HepG2 (cell line): ENCODE results near the gene ATOH8. TPM values are rescaled to one million over a fixed set of nuclear protein-coding genes. Genes with fewer than 3 reads are reported as not detected.

Source experiments
- ATAC-seq: fragments of 200-7000 bp; cut with Tn5 transposase; 3 replicates; pipeline ENCODE4 v1.9.1; 2020; ENCODE audit warnings: mild to moderate bottlenecking, moderate library complexity
- BruUV-seq: library from RNA; stranded (reverse); fragments of 400-500 nt; replicated peaks from 2 replicates; lab custom pipeline; 2021; lab: Mats Ljungman, UMichigan
- CTCF ChIA-PET: fragments of 300-600 bp; formaldehyde crosslinking; extraction: SDS; loops from one replicate; lab custom pipeline; 2021; ENCODE audit warnings: low total read pairs, inconsistent platforms, low intra/inter-chr PET ratio; lab: Yijun Ruan, JAX
- POLR2A ChIA-PET: fragments of 350-600 bp; sonication (Branson Sonifier 250); formaldehyde crosslinking; loops from one replicate; lab custom pipeline; 2020; ENCODE audit warnings: antibody characterized with exemption, inconsistent platforms; lab: Yijun Ruan, JAX
- DNase-seq: peaks from one replicate; pipeline ENCODE4 v3.0.0-alpha.2; 2015; ENCODE audit warnings: low spot score
- FAIRE-seq: peaks from 3 replicates; lab custom pipeline; 2011; peaks lifted over from hg19 to GRCh38; lab: Jason Lieb, UNC
- H2AFZ ChIP-seq: one replicate; pipeline ENCODE4 v1.6.1; 2011; ENCODE audit warnings: low read length, inconsistent platforms
- H3K27ac ChIP-seq: fragments of 300-600 bp; 3 replicates; pipeline ENCODE4 v1.8.0; 2011; ENCODE audit warnings: mixed run types, mild to moderate bottlenecking, mixed read lengths, low read length, inconsistent platforms; ENCODE audit not compliant: insufficient read depth; ENCODE audit errors: extremely low read length
- H3K27me3 ChIP-seq, 2 experiments: fragments of 200-600 bp in 1 of 2; 2 replicates in 1 of 2; 3 replicates in 1 of 2; pipeline versions ENCODE4 v1.6.0 to v1.8.0; 2011; ENCODE audit warnings: low read length in 2 of 2, mild to moderate bottlenecking in 2 of 2, moderate library complexity in 2 of 2, inconsistent platforms in 1 of 2; ENCODE audit not compliant: insufficient read depth in 2 of 2, control insufficient read depth in 1 of 2
- H3K36me3 ChIP-seq, 2 experiments: fragments of 200-600 bp in 1 of 2; replicated peaks in 1 of 2; 2 replicates in 1 of 2; 3 replicates in 1 of 2; pipeline versions ENCODE4 v1.5.1 to v1.8.0; 2011; ENCODE audit warnings: low read length in 2 of 2, inconsistent platforms in 1 of 2; ENCODE audit not compliant: insufficient read depth in 2 of 2, control insufficient read depth in 1 of 2
- H3K4me1 ChIP-seq: 2 replicates; pipeline ENCODE4 v1.5.1; 2012; ENCODE audit warnings: low read length, inconsistent platforms; ENCODE audit not compliant: insufficient read depth
- H3K4me2 ChIP-seq: 2 replicates; pipeline ENCODE4 v1.6.0; 2011; ENCODE audit warnings: low read depth, low read length, inconsistent platforms
- H3K4me3 ChIP-seq, 3 experiments: fragments of 200-600 bp in 1 of 3; sonication (generic), shearing (Covaris generic) in 1 of 3; replicated peaks in 1 of 3; 2 replicates each; pipeline ENCODE4 v1.5.1; 2011 to 2016; ENCODE audit warnings: low read length in 3 of 3, inconsistent platforms in 2 of 3, low read depth in 2 of 3, mild to moderate bottlenecking in 2 of 3, control low read depth in 1 of 3, mixed read lengths in 1 of 3; ENCODE audit not compliant: insufficient read depth in 1 of 3
- H3K79me2 ChIP-seq: one replicate; pipeline ENCODE4 v1.6.1; 2011; ENCODE audit warnings: low read length, inconsistent platforms; ENCODE audit not compliant: insufficient read depth
- H3K9ac ChIP-seq: 2 replicates; pipeline ENCODE4 v1.6.0; 2011; ENCODE audit warnings: mild to moderate bottlenecking, low read depth, low read length, inconsistent platforms; ENCODE audit not compliant: insufficient read depth
- H3K9me3 ChIP-seq: 2 replicates; pipeline ENCODE4 v1.5.1; 2012; ENCODE audit warnings: mild to moderate bottlenecking, low read length
- H4K20me1 ChIP-seq: 2 replicates; pipeline ENCODE4 v1.6.0; 2011; ENCODE audit warnings: inconsistent platforms, mild to moderate bottlenecking, low read length, moderate library complexity; ENCODE audit not compliant: insufficient read depth
- ARID2 ChIP-seq: sonication (generic); formaldehyde crosslinking; IDR thresholded peaks from 2 replicates; pipeline ENCODE4 v1.8.1; 2022; ENCODE audit warnings: mild to moderate bottlenecking, missing genetic modification reagents, borderline replicate concordance
- RBFOX2 ChIP-seq: fragments of 200-400 bp; formaldehyde crosslinking; IDR thresholded peaks from 2 replicates; pipeline ENCODE4 v1.6.1; 2017; ENCODE audit warnings: low read depth, mild to moderate bottlenecking, low read length
- THYN1 ChIP-seq: sonication (generic); formaldehyde crosslinking; IDR thresholded peaks from 2 replicates; pipeline ENCODE4 v1.8.1; 2023; ENCODE audit warnings: low read depth, mild to moderate bottlenecking, moderate library complexity, missing genetic modification reagents, borderline replicate concordance
- USF2 ChIP-seq, 2 experiments: sonication (generic) in 1 of 2; formaldehyde crosslinking in 1 of 2; IDR thresholded peaks; 2 replicates each; pipeline versions ENCODE4 v1.5.1 to v1.6.1; 2011 to 2020; ENCODE audit warnings: borderline replicate concordance in 1 of 2, low read depth in 1 of 2, low read length in 1 of 2, mild to moderate bottlenecking in 1 of 2, missing genetic modification reagents in 1 of 2, moderate library complexity in 1 of 2
- XBP1 ChIP-seq: sonication (generic); formaldehyde crosslinking; IDR thresholded peaks from 2 replicates; pipeline ENCODE4 v1.5.0; 2020; ENCODE audit warnings: missing genetic modification reagents
- ZBTB3 ChIP-seq: sonication (generic); formaldehyde crosslinking; IDR thresholded peaks from 2 replicates; pipeline ENCODE4 v1.4.0; 2020; ENCODE audit warnings: low read depth, mild to moderate bottlenecking, moderate library complexity, missing genetic modification reagents, borderline replicate concordance
- ZBTB8A ChIP-seq: sonication (generic); formaldehyde crosslinking; IDR thresholded peaks from 2 replicates; pipeline ENCODE4 v1.4.0; 2020; ENCODE audit warnings: mild to moderate bottlenecking, low read depth, missing genetic modification reagents, borderline replicate concordance
- ZNF225 ChIP-seq: sonication (generic); formaldehyde crosslinking; IDR thresholded peaks from 2 replicates; pipeline ENCODE4 v1.4.0; 2020; ENCODE audit warnings: mild to moderate bottlenecking, missing genetic modification reagents
- ZNF441 ChIP-seq: sonication (generic); formaldehyde crosslinking; IDR thresholded peaks from 2 replicates; pipeline ENCODE4 v1.7.0; 2021; ENCODE audit warnings: missing genetic modification reagents, borderline replicate concordance
- ZSCAN12 ChIP-seq: sonication (generic); formaldehyde crosslinking; IDR thresholded peaks from 2 replicates; pipeline ENCODE4 v1.9.0; 2021; ENCODE audit warnings: mild to moderate bottlenecking, missing genetic modification reagents
- WGBS: methylation state at CpG from one replicate; pipeline ENCODE4 v1.1.6; 2017; ENCODE audit warnings: low lambda C conversion rate; 5-methylcytosine and 5-hydroxymethylcytosine counted together
- in situ Hi-C: cut with HindIII; loops from 2 replicates; pipeline ENCODE4 v1.10.0; 2017; ENCODE audit warnings: low pct_unique_long_range_greater_than_20kb; ENCODE audit not compliant: extremely low pct_ligation_motif_present
- intact Hi-C: fragments of 100-400 bp; cut with micrococcal nuclease; formaldehyde crosslinking; loops from one replicate; pipeline ENCODE4 v1.10.0; 2022; ENCODE audit not compliant: unreplicated experiment
- polyA plus RNA-seq, 8 experiments: library from polyadenylated mRNA; depleted of rRNA in 3 of 8; stranded (reverse) in 7 of 8; unstranded in 1 of 8; fragments of >200 nt; fragmentation: Illumina TruSeq in 4 of 8; extraction: Trizol in 4 of 8; gene quantifications; 2 replicates each; pipeline versions ENCODE4 v1.2.1 to v1.2.3, GENCODE V29; 2011 to 2016; ENCODE audit warnings: low read depth in 4 of 8, missing spikeins in 1 of 8, mixed read lengths in 1 of 8; ENCODE audit not compliant: insufficient read depth in 1 of 8
- total RNA-seq, 5 experiments: library from RNA; depleted of rRNA; stranded (reverse); fragments of >200 nt; fragmentation: Illumina TruSeq; extraction: Trizol; gene quantifications; 2 replicates each; pipeline ENCODE4 v1.2.3, GENCODE V29; 2016; ENCODE audit warnings: low read depth in 1 of 5
- TF ChIP-seq, protein P1 (sequence below): sonication (generic); formaldehyde crosslinking; IDR thresholded peaks from 2 replicates; pipeline ENCODE4 v1.4.0; 2020; ENCODE audit warnings: missing genetic modification reagents

Gene ATOH8
- total and polyA plus RNA-seq, 2 of the 13 experiments (the other 11 are each of a cell fraction or from before 2014, with no cell fraction given), result 0.13 to 0.61 TPM

DNA sequence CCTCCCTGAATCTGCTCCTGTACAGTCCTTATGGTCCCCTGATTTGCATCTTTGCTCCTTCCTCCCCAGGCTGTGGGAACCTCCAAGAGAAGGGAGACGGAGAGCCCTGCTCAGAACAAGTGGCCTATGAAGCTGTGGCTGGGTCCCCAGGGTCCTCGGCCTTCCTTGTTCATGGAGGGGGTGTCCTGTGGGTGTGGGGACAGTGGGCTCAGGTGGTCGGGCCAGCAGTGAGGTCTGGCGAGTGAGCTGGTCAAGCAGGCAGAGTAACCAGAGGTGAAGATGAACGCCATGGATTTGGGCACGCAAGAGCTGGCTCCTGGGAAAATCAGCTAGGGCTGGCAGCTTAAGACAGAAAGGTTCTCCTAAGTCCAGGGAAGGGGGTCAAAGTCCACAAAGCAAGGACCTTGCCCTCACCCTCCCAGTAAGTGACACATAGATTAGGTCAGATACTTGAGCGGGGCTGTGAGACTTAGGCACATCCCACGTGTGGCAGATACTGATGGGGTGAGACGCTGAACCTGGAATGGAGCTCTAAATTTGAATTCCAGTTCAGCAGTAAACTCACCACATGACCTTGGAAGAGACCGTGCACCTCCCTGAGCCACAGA lies 34.8 kb upstream of the ATOH8 start:
- Histone ChIP-seq H3K27ac (no peak overlapping the region), H3K27me3 (peaks cover 4 to 28% of the 10 kb centered on the region in 2 experiments; a peak in 3 of 5 replicates), H2AFZ (no peak overlapping the region), H3K4me2 (no peak overlapping the region), H3K4me1 (peaks cover 7% of the 10 kb centered on the region; the same call in 1 of the 2 replicates), H3K79me2 (no peaks in the 10 kb centered on the region), H3K4me3 (no peak overlapping the region), H3K9ac (no peak overlapping the region), H3K9me3 (no peaks in the 10 kb centered on the region)
- no peak for FAIRE-seq
- no peak for ATAC-seq
- in situ Hi-C loops, result no loop called here
- no peak for DNase-seq
- WGBS, result 36% methylated on average over 10 of the region's 10 CpGs
- POLR2A ChIA-PET, result no interaction called here
- no TSS peak for BruUV-seq
- intact Hi-C loops, result no loop called here
- CTCF ChIA-PET, result no interaction called here
- TF ChIP-seq ZSCAN12, result no peak
- TF ChIP-seq ZBTB8A (CRISPR knock-in tag), result no peak
- TF ChIP-seq, protein P1, sequence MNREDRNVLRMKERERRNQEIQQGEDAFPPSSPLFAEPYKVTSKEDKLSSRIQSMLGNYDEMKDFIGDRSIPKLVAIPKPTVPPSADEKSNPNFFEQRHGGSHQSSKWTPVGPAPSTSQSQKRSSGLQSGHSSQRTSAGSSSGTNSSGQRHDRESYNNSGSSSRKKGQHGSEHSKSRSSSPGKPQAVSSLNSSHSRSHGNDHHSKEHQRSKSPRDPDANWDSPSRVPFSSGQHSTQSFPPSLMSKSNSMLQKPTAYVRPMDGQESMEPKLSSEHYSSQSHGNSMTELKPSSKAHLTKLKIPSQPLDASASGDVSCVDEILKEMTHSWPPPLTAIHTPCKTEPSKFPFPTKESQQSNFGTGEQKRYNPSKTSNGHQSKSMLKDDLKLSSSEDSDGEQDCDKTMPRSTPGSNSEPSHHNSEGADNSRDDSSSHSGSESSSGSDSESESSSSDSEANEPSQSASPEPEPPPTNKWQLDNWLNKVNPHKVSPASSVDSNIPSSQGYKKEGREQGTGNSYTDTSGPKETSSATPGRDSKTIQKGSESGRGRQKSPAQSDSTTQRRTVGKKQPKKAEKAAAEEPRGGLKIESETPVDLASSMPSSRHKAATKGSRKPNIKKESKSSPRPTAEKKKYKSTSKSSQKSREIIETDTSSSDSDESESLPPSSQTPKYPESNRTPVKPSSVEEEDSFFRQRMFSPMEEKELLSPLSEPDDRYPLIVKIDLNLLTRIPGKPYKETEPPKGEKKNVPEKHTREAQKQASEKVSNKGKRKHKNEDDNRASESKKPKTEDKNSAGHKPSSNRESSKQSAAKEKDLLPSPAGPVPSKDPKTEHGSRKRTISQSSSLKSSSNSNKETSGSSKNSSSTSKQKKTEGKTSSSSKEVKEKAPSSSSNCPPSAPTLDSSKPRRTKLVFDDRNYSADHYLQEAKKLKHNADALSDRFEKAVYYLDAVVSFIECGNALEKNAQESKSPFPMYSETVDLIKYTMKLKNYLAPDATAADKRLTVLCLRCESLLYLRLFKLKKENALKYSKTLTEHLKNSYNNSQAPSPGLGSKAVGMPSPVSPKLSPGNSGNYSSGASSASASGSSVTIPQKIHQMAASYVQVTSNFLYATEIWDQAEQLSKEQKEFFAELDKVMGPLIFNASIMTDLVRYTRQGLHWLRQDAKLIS, result no peak
- no peak for TF ChIP-seq ZNF441 (CRISPR knock-in tag)
- no peak for TF ChIP-seq RBFOX2
- no peak for TF ChIP-seq XBP1 (CRISPR knock-in tag)
- no peak for TF ChIP-seq ZBTB3
- no peak for TF ChIP-seq THYN1 (CRISPR knock-in tag)
- no peak for TF ChIP-seq USF2 (IDR thresholded peaks at IDR 0.05; ENCODE audit: low read depth, low read length)
- TF ChIP-seq USF2 (CRISPR knock-in tag; IDR thresholded peaks at IDR 0.05; ENCODE audit: borderline replicate concordance), result no peak
- TF ChIP-seq ZNF225 (CRISPR knock-in tag), result no peak
- no peak for TF ChIP-seq ARID2 (CRISPR knock-in tag)
- TF ChIP-seq, all 625 proteins: peak for 0
- Histone ChIP-seq H4K20me1 (no peaks in the 10 kb centered on the region), H3K36me3 (no peaks in the 10 kb centered on the region)
